T47D (cell line): Measurements from ENCODE around the gene AP3D1.
"Not testable (repeated sequence)": the region's sequence is repeated elsewhere in the genome, so short reads cannot be mapped to it uniquely, and the experiment has no call there.

ENCODE experiments used
- DNase-seq, 2 experiments: peaks; one replicate each; pipeline versions ENCODE4 v3.0.0 to v3.0.0-alpha.2; 2011 to 2012; ENCODE audit warnings: low read depth in 1 of 2, low spot score in 1 of 2
- JUND ChIP-seq: IDR thresholded peaks from 2 replicates; pipeline ENCODE4 v1.6.1; 2012; ENCODE audit warnings: low read depth
- in situ Hi-C: cut with HindIII; loops from 2 replicates; pipeline ENCODE4 v1.10.0; 2016; ENCODE audit warnings: low sequenced_read_pairs, low pct_unique_long_range_greater_than_20kb

Gene AP3D1

DNA sequence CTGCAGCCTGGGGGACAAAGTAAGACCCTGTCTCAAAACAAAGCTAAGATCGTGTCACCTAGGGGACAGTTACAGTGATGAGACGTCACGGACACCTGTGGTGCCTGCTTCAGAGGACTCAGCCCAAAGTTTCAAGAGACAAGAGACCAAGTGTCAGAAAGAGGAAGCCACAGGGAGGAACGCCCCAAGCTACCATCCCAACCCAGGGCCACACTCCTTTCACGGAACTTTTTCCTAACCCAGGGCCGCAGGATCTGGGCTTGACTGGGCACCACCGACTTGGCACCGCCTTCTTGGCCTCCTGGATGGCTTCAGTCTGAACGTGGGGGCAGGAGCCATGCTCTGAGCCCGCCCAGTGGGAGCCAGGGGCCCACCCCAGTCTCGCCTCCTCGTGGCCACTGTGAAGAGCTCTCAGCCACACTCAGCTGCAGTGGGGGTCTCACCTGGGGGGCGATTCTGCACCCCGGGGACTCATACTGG lies 63.7 kb downstream of the AP3D1 start:
- DNase-seq, result no peak

DNA sequence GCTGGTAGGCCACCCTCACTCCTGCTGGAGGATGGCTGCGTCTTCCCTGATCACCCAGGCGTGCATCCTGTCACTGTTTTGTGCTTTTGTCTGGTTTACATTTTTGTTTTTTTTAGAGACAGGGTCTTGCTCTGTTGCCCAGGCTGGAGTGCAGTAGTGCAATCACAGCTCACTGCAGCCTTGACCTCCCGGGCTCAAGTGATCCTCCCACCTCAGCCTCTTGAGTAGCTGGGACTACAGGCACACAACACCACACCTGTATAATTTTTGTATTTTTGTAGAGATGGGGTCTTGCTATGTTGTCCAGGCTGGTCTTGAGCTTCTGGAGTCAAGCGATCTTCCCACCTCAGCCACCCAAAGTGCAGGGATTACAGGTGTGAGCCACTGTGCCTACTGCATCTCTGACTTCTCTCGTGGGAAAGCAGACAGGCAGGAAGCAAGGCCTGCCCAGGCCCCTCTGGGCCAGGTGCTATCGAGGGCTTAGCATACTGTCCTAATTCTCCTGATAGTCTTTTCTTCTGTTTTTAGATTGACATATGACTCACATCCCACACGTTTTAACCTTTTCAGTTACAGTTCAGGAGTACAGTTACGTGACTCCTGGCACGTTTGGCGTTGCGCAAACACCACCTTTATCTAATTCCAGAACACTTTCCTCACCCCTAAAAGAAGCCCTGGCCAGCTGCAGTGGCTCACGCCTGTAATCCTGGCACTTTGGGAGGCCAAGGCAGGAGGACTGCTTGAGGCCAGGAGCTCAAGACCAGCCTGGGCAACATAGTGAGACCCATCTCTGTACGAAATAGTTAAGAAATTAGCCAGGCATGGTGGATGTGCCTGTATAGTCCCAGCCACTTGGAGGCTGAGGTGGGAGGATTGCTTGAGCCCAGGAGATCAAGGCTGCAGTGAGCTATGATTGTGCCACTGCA lies 64.4 kb downstream of the AP3D1 start:
- DNase-seq, in situ Hi-C loops: not testable (repeated sequence)

More for the DNA sequence above, 63.7 kb downstream of the AP3D1 start:
- in situ Hi-C loops, result no loop called here
- no peak for TF ChIP-seq JUND

GRCh38 chr19:2084993-2085720 lies 66.2 kb downstream of the AP3D1 start:
- DNase-seq, result no peak
- TF ChIP-seq JUND, result no peak
- in situ Hi-C loops, result no loop called here

DNA sequence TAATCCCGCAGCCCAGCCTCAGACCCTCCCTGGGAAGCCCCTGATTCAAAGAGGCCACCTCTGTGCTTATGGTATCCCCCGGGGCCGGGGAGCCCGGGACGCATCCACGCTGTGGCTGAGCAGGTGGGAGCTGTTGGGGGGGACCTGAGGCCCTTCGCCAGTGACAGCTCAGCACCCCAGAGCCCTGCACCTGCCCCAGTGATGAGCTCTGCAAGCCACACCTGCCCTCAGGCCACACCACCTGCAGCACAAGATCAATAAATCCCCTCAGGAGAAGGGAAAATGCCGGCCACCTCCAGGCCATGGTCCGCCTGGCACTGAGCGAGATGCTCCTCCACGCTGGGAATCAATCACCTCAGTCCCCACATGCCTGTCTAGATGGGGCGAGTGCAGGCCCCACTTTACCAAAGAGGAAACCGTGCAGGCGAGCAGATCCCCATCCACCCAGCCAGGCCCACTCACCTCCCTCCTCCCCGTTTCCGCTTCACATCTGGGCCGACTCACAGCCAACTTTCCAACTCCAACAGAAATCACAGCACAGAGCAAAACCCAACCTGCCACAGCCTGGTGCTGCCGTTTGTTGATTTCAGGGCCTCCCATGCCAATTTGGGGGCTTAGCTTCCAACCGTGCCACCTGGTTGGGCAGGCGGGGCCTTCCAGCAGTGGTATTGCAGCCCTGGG lies 68.1 kb downstream of the AP3D1 start:
- no peak for TF ChIP-seq JUND
- in situ Hi-C loops, result no loop called here
- no peak for DNase-seq

- in situ Hi-C loops, result no loop called here
- DNase-seq, result no peak
- TF ChIP-seq JUND, result no peak
Observed at GRCh38 chr19:2081873-2082810, 69.2 kb downstream of the AP3D1 start.

DNA sequence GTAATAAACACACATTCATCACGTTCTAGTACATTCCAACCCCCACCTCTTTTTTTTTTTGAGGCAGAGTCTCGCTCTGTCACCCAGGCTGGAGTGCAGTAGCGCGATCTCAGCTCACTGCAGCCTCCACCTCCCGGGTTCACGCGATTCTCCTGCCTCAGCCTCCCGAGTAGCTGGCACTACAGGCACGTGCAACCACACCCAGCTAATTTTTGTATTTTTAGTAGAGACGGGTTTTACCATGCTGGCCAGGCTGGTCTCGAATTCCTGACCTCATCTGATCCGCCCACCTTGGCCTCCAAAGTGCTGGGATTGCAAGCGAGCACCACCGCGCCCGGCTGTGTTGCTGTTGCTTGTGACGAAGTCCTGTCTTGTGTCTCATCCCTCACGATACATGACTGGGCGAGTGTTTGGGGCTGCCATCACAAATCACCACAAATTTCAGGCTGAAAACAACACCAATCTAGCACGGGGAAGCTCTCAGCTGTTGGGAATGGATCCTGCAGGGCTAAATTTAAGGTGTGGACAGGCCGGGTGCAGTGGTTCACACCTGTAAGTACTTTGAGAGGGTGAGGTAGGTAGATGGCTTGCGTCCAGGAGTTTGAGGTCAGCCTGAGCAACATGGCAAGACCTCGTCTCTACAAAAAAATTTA lies 70.9 kb downstream of the AP3D1 start:
- in situ Hi-C loops, result no loop called here
- no peak for DNase-seq
- no peak for TF ChIP-seq JUND

GRCh38 chr19:2079865-2080301 lies 71.5 kb downstream of the AP3D1 start:
- DNase-seq, result no peak
- no peak for TF ChIP-seq JUND
- in situ Hi-C loops, result no loop called here

DNA sequence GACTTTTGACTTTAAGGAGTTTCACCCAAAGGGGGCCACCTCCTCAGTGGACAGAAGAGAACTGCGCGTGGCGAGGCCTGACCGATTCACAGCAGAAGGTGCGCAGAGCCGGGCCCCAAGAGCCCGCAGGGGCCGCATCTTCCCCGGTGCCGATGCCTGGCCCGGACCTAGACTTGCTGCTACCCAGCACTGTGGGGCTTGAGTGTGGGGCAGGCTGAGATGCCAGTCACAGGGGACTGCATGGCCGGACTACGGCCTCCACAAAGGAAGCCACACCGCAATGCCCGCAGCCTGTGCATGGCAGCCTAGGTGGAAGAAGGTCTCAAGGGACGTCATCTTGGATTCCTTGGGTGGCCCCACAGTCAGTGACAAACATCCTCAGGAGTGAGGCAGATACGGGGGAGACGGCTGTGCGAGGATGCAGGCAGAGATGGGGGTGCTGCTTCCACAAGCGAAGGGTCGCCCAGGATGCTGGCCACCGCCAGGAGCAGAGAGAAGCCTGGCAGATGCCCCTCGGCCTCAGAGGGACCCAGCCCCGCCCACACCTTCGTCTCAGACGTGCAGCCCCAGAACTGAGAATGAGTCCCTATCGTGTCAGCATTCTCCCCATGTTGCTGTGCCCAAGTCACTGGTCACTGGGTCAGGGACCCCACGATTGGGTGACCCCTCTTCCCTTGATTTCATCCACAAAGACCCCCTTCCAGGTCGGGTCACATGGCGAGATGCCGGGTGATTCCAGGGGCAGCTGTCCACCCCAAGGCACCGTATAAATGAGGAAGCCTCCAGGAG lies 72.1 kb downstream of the AP3D1 start:
- in situ Hi-C loops, result no loop called here
- no peak for TF ChIP-seq JUND
- DNase-seq, result no peak

GRCh38 chr19:2077833-2078619 lies 73.3 kb downstream of the AP3D1 start:
- no peak for TF ChIP-seq JUND
- DNase-seq, result no peak
- in situ Hi-C loops, result no loop called here

GRCh38 chr19:2077398-2077797 lies 74.0 kb downstream of the AP3D1 start:
- in situ Hi-C loops, result no loop called here
- no peak for DNase-seq
- TF ChIP-seq JUND, result no peak
